GM12864 (cell line): ENCODE results near the gene EDAR.

Experiments
- DNase-seq: peaks from one replicate; pipeline ENCODE4 v3.0.0-alpha.2; 2011; ENCODE audit warnings: low read depth
- H3K4me3 ChIP-seq: 2 replicates; pipeline ENCODE4 v1.5.1; 2011; ENCODE audit warnings: mild to moderate bottlenecking, low read depth, low read length, control low read depth
- CTCF ChIP-seq: IDR thresholded peaks from 2 replicates; pipeline ENCODE4 v1.5.1; 2011; ENCODE audit warnings: low read depth, mild to moderate bottlenecking, moderate library complexity, low read length, control low read depth, inconsistent platforms; ENCODE audit errors: missing control alignments

EDAR gene

GRCh38 chr2:108847000-108847399, 142.0 kb downstream of the EDAR start:
- no peak overlapping the region for H3K4me3 ChIP-seq
- TF ChIP-seq CTCF, result no peak
- DNase-seq, result no peak

GRCh38 chr2:108845923-108846322, 143.1 kb downstream of the EDAR start:
- DNase-seq, result no peak
- no peak for TF ChIP-seq CTCF
- no peak overlapping the region for H3K4me3 ChIP-seq
